ENCODE measurements around the gene ZDHHC22.

- TF ChIP-seq TEAD4 (IDR thresholded peaks at IDR 0.05; ENCODE audit: borderline replicate concordance, insufficient read depth) (no peak), IRF3 (IDR thresholded peaks at IDR 0.05; ENCODE audit: low read depth, low read length) (no peak), POLR2AphosphoS5 (IDR thresholded peaks at IDR 0.05; ENCODE audit: low read depth, low read length) (no peak), FOXM1 (IDR thresholded peaks at IDR 0.05; ENCODE audit: low read depth) (no peak), CHD2 (IDR thresholded peaks at IDR 0.05; ENCODE audit: low read length, partially characterized antibody) (no peak), JUND (IDR thresholded peaks at IDR 0.05) (no peak)
- TF ChIP-seq, protein P1, sequence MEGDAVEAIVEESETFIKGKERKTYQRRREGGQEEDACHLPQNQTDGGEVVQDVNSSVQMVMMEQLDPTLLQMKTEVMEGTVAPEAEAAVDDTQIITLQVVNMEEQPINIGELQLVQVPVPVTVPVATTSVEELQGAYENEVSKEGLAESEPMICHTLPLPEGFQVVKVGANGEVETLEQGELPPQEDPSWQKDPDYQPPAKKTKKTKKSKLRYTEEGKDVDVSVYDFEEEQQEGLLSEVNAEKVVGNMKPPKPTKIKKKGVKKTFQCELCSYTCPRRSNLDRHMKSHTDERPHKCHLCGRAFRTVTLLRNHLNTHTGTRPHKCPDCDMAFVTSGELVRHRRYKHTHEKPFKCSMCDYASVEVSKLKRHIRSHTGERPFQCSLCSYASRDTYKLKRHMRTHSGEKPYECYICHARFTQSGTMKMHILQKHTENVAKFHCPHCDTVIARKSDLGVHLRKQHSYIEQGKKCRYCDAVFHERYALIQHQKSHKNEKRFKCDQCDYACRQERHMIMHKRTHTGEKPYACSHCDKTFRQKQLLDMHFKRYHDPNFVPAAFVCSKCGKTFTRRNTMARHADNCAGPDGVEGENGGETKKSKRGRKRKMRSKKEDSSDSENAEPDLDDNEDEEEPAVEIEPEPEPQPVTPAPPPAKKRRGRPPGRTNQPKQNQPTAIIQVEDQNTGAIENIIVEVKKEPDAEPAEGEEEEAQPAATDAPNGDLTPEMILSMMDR (IDR thresholded peaks at IDR 0.05) = no peak
- TF ChIP-seq, protein P2, sequence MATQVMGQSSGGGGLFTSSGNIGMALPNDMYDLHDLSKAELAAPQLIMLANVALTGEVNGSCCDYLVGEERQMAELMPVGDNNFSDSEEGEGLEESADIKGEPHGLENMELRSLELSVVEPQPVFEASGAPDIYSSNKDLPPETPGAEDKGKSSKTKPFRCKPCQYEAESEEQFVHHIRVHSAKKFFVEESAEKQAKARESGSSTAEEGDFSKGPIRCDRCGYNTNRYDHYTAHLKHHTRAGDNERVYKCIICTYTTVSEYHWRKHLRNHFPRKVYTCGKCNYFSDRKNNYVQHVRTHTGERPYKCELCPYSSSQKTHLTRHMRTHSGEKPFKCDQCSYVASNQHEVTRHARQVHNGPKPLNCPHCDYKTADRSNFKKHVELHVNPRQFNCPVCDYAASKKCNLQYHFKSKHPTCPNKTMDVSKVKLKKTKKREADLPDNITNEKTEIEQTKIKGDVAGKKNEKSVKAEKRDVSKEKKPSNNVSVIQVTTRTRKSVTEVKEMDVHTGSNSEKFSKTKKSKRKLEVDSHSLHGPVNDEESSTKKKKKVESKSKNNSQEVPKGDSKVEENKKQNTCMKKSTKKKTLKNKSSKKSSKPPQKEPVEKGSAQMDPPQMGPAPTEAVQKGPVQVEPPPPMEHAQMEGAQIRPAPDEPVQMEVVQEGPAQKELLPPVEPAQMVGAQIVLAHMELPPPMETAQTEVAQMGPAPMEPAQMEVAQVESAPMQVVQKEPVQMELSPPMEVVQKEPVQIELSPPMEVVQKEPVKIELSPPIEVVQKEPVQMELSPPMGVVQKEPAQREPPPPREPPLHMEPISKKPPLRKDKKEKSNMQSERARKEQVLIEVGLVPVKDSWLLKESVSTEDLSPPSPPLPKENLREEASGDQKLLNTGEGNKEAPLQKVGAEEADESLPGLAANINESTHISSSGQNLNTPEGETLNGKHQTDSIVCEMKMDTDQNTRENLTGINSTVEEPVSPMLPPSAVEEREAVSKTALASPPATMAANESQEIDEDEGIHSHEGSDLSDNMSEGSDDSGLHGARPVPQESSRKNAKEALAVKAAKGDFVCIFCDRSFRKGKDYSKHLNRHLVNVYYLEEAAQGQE (IDR thresholded peaks at IDR 0.05; ENCODE audit: low read depth, low read length) = no peak
Observed at GRCh38 chr14:77153802-77154201, 12.2 kb upstream of the ZDHHC22 start.

Data from SK-N-SH (cell line).